Body of pancreas (tissue), 4 donors: ENCODE data around the gene CKB. TPM values are rescaled to one million over a fixed set of nuclear protein-coding genes. Genes with fewer than 3 reads are reported as not detected.

Experiments used
- ATAC-seq: fragments of 150-250 bp; one replicate; pipeline ENCODE4 v1.9.1; 2016
- DNase-seq, 4 donors: peaks; one replicate each; pipeline ENCODE4 v3.0.0-alpha.2; 2019
- H3K27ac ChIP-seq, 4 donors: fragments of 200-600 bp; sonication (generic); 1 replicate in 3 of 4; 2 replicates in 1 of 4; pipeline versions ENCODE4 v1.5.1 to v1.6.1; 2016 to 2019; ENCODE audit warnings: mild to moderate bottlenecking in 1 of 4, mixed read lengths in 1 of 4, moderate library complexity in 1 of 4
- H3K27me3 ChIP-seq, 2 donors: fragments of 200-600 bp; sonication (generic); one replicate each; pipeline ENCODE4 v1.6.0; 2016; ENCODE audit warnings: mild to moderate bottlenecking in 1 of 2
- H3K36me3 ChIP-seq, 2 donors: fragments of 200-600 bp; sonication (generic); replicated peaks in 1 of 2; 2 replicates each; pipeline ENCODE4 v1.5.1; 2016; ENCODE audit warnings: low read depth in 2 of 2; ENCODE audit not compliant: insufficient read depth in 1 of 2
- H3K4me1 ChIP-seq: fragments of 200-600 bp; sonication (generic); one replicate; pipeline ENCODE4 v1.6.0; 2016
- H3K4me3 ChIP-seq, 2 donors: fragments of 200-600 bp; sonication (generic); 1 replicate in 1 of 2; 2 replicates in 1 of 2; pipeline ENCODE4 v1.5.1; 2016 to 2019
- H3K9me3 ChIP-seq, 3 donors: fragments of 200-600 bp; sonication (generic); 1 replicate in 2 of 3; 2 replicates in 1 of 3; pipeline ENCODE4 v1.5.1; 2016
- POLR2A ChIP-seq, 3 donors: fragments of 450-650 bp; IDR thresholded peaks; one replicate each; pipeline ENCODE4 v1.6.1; 2016; ENCODE audit warnings: antibody characterized with exemption in 3 of 3, mild to moderate bottlenecking in 2 of 3
- WGBS, 2 donors: methylation state at CpG; one replicate each; pipeline ENCODE4 v1.1.5; 2017; 5-methylcytosine and 5-hydroxymethylcytosine counted together
- intact Hi-C: fragments of 100-400 bp; cut with DNase I; formaldehyde crosslinking; loops from one replicate; pipeline ENCODE4 v1.15.1; 2023
- total RNA-seq, 2 donors: library from RNA; depleted of rRNA; stranded (reverse); fragments of >200 nt; gene quantifications; one replicate each; pipeline ENCODE4 v1.1.0, GENCODE V29; 2016
- TF ChIP-seq, protein P1 (sequence below), 7 experiments: fragments of 450-650 bp in 4 of 7; fragments of 200-600 bp in 3 of 7; sonication (generic) in 3 of 7; IDR thresholded peaks; one replicate each; pipeline ENCODE4 v1.5.1; 2016 to 2019; ENCODE audit warnings: antibody characterized with exemption in 7 of 7

CKB gene
- total RNA-seq, 2 donors from 2014 or later: 92.1 to 146 TPM

DNA sequence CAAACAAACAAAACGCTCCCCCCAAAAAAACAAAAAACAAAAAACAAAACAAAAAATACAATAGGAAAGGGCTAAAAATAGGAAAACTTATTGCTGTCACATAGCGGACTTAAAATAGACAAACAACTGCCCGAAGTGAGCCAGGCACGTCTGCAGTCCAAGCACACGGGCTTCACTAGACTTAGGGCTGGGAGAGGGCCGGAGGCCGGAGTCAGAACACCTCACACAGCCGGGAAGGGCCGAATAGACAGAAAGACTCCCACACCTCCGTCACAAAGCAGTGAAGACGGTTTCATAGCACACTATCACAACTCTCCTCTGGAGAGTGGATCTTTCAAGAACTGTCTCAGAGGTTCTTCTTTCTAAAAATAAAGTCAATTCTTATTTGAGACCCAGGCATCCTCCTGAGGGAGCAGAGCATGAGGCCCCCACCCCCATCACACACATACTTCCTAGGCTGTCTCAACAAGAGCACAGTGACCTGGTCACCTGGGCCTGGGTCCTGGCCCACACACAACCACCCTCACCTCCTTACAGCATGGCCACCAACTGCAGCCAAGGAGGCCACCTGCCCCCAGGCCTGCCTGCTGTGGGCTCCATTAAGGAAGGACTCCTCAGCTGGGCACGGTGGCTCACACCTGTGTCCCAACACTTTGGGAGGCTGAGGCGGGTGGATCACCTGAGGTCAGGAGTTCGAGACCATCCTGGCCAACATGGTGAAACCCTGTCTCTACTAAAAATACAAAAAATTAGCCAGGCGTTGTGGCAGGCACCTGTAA is 33.1 kb upstream of the CKB start:
- no peak overlapping the region for H3K27ac ChIP-seq
- ATAC-seq: no peak
- H3K4me1 ChIP-seq: peaks cover 41% of the 10 kb centered on the region

DNA sequence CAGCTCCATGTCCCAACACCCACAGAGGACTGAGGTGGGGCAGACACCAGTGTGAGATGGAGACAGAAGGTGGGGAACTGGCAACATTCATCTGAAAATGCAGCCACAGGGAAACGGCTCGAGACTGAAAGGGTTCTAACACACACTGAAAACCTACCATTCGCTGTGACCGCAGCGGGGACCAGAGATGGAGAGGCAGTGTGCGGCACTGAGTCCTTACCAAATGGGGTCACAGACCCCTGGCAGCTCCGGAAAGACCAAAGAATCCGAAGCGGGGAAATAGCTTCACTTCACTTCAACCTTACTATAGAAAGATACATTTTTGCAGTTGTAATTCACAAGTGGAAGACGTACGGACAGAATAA is 30.2 kb upstream of the CKB start:
- DNase-seq (no peak), ATAC-seq (no peak)
- H3K27me3 ChIP-seq: no peaks in the 10 kb centered on the region
- no peak overlapping the region for H3K27ac ChIP-seq
- intact Hi-C loops: loop anchor here (5.0 kb wide), 1 partner anchor 36 kb away; no protein-coding TSS in a partner anchor
- no peak overlapping the region for H3K4me3 ChIP-seq
- peaks cover 30% of the 10 kb centered on the region for H3K4me1 ChIP-seq
- 89 to 91% methylated on average over 11 of the region's 11 CpGs for WGBS, 2 donors
- H3K36me3 ChIP-seq: no peaks in the 10 kb centered on the region
- no peak for TF ChIP-seq POLR2A (IDR thresholded peaks at IDR 0.05)
- TF ChIP-seq, protein P1, sequence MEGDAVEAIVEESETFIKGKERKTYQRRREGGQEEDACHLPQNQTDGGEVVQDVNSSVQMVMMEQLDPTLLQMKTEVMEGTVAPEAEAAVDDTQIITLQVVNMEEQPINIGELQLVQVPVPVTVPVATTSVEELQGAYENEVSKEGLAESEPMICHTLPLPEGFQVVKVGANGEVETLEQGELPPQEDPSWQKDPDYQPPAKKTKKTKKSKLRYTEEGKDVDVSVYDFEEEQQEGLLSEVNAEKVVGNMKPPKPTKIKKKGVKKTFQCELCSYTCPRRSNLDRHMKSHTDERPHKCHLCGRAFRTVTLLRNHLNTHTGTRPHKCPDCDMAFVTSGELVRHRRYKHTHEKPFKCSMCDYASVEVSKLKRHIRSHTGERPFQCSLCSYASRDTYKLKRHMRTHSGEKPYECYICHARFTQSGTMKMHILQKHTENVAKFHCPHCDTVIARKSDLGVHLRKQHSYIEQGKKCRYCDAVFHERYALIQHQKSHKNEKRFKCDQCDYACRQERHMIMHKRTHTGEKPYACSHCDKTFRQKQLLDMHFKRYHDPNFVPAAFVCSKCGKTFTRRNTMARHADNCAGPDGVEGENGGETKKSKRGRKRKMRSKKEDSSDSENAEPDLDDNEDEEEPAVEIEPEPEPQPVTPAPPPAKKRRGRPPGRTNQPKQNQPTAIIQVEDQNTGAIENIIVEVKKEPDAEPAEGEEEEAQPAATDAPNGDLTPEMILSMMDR (IDR thresholded peaks at IDR 0.05): no peak
- no peaks in the 10 kb centered on the region for H3K9me3 ChIP-seq

More for the DNA sequence above, 33.1 kb upstream of the CKB start:
- Histone ChIP-seq H3K27me3 (no peaks in the 10 kb centered on the region), H3K36me3 (peaks cover 0 to 3% of the 10 kb centered on the region in 2 donors), H3K4me3 (no peak overlapping the region), H3K9me3 (no peaks in the 10 kb centered on the region)
- TF ChIP-seq, protein P1 (IDR thresholded peaks at IDR 0.05): no peak
- no peak for TF ChIP-seq POLR2A (IDR thresholded peaks at IDR 0.05)
- no peak for DNase-seq
- WGBS, 2 donors: 83 to 85% methylated on average over 13 to 15 of the region's 15 CpGs
- intact Hi-C loops: no loop called here

DNA sequence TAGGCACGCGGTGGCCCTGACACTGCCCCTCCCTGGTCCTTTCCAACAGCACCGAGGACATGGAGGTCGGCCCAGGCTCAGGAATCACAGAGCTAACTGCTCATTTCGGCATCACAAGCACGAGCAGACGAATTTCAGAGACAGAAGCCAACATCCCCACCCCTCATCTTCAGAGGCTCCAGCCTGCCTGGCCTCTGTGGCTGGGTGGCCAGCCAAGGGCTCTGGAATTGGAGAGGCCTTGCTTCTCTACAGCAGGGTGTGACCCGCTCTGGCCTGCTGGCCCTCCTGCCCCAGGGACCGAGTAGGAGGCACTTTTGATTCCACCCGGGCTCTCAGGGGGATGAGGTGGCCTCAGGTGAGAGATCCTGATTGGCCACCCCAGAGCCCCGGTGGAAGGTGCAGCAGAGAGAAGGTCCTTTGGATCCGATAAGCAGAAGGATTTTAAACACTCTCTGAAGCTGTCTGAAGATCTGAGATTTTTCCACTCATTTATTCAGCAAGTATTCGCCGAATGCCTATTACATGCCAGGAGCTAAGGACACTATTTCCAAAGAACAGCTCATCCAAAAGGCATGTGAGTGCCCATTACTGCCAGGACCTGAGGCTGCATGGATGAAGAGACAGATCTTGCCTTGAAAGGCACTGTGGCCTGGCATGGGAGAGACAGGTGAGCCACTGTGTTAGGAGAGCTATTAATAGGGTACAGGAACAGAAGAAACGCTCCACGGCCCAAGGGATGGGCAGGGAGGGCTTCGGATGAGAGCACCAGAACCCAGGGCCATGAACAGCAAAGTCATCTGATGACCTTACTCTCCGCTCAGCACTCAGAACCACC is 29.6 kb upstream of the CKB start:
- H3K9me3 ChIP-seq: no peaks in the 10 kb centered on the region
- DNase-seq: peak in 2 of 4 donors; percentile 19 to 22
- H3K27ac ChIP-seq: peak overlapping the region in 1 of 4 donors; percentile 81
- no peaks in the 10 kb centered on the region for H3K36me3 ChIP-seq
- no peaks in the 10 kb centered on the region for H3K27me3 ChIP-seq
- 72 to 85% methylated on average over 15 to 18 of the region's 18 CpGs for WGBS, 2 donors
- H3K4me3 ChIP-seq: no peak overlapping the region
- peaks cover 24% of the 10 kb centered on the region for H3K4me1 ChIP-seq
- TF ChIP-seq, protein P1 (IDR thresholded peaks at IDR 0.05): no peak
- no peak for TF ChIP-seq POLR2A (IDR thresholded peaks at IDR 0.05)
- peak; percentile 4 for ATAC-seq
- intact Hi-C loops: loop anchor here (5.0 kb wide), 1 partner anchor 35 kb away; no protein-coding TSS in a partner anchor

DNA sequence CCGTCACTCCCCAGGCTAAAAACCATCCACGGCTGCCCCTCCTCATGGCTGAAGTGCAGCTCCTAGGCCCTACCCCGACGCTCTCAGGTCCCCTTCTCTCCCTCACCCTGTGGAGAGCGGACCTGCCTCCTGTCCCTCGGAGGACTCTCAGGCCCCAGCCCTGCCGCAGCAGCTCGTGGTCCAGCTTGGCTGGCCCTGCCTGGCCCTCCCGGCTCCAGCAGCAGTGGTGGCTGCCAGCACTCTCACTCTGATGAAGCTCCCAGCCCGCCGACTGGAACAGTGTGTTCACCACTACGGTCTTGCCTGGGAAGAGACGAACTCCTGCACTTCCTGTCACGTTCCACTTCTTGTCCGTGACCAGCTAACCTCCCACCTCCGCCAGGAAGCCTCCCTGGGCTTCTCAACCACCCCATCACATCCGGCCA is 28.7 kb upstream of the CKB start:
- Histone ChIP-seq H3K4me1 (peaks cover 20% of the 10 kb centered on the region), H3K36me3 (no peaks in the 10 kb centered on the region), H3K9me3 (no peaks in the 10 kb centered on the region), H3K4me3 (no peak overlapping the region), H3K27ac (peak overlapping the region in 2 of 4 donors; percentile 71 to 81), H3K27me3 (no peaks in the 10 kb centered on the region)
- DNase-seq: peak in 1 of 4 donors; percentile 50
- ATAC-seq: peak; percentile 22
- intact Hi-C loops: loop anchor here (5.0 kb wide), 1 partner anchor 34 kb away; no protein-coding TSS in a partner anchor
- 77 to 80% methylated on average over 15 to 17 of the region's 17 CpGs for WGBS, 2 donors
- TF ChIP-seq POLR2A (IDR thresholded peaks at IDR 0.05): no peak
- TF ChIP-seq, protein P1 (IDR thresholded peaks at IDR 0.05): no peak
